GM19455 (cell line): ENCODE data around the gene IL13.

Source experiments
- ATAC-seq: cut with Tn5 transposase; IDR thresholded peaks from one replicate; pipeline ENCODE4 v1.9.1; 2021; ENCODE audit not compliant: unreplicated experiment

IL13 gene

GRCh38 chr5:132669966-132670882 is 12.3 kb downstream of the IL13 start:
- no peak for ATAC-seq

- no peak for ATAC-seq
These were observed 13.0 kb downstream of the IL13 start for GRCh38 chr5:132671000-132671399.

GRCh38 chr5:132673488-132673887 is 15.5 kb downstream of the IL13 start:
- no peak for ATAC-seq

- no peak for ATAC-seq
These were observed 16.1 kb downstream of the IL13 start, which contains the start of gene IL4 for GRCh38 chr5:132673939-132674630. TSS of gene IL4 (plus strand) at chr5:132673989. CDS start at chr5:132674051, 62 bp downstream.

- peak; percentile 89 for ATAC-seq
These were observed 16.9 kb downstream of the IL13 start for GRCh38 chr5:132674671-132675506.

- ATAC-seq, result no peak
These were observed 18.1 kb downstream of the IL13 start for GRCh38 chr5:132675936-132676689.

GRCh38 chr5:132677191-132677590 is 19.2 kb downstream of the IL13 start:
- no peak for ATAC-seq

GRCh38 chr5:132677682-132678400 is 19.9 kb downstream of the IL13 start:
- no peak for ATAC-seq

GRCh38 chr5:132678735-132679134 is 20.8 kb downstream of the IL13 start:
- no peak for ATAC-seq

- no peak for ATAC-seq
These were observed 21.2 kb downstream of the IL13 start for GRCh38 chr5:132679166-132679565.

GRCh38 chr5:132679717-132680380 is 21.9 kb downstream of the IL13 start:
- no peak for ATAC-seq

GRCh38 chr5:132680780-132681475 is 23.0 kb downstream of the IL13 start:
- ATAC-seq, result no peak

- ATAC-seq, result no peak
These were observed 23.5 kb downstream of the IL13 start for GRCh38 chr5:132681476-132681831.

GRCh38 chr5:132681983-132682382 is 24.0 kb downstream of the IL13 start:
- no peak for ATAC-seq

- no peak for ATAC-seq
These were observed 26.5 kb downstream of the IL13 start for GRCh38 chr5:132684491-132684890.

- no peak for ATAC-seq
These were observed 27.1 kb downstream of the IL13 start for GRCh38 chr5:132684922-132685720.

GRCh38 chr5:132686193-132686592 is 28.2 kb downstream of the IL13 start:
- no peak for ATAC-seq

- no peak for ATAC-seq
These were observed 30.0 kb downstream of the IL13 start for GRCh38 chr5:132687995-132688394.
